Inflammatory macrophage treated with lipopolysaccharide for 4 hours (primary cell): ENCODE results near the gene LIFR.
A peak's percentile ranks its signal among the peaks of the same experiment; 100 is the strongest.

Experiments used
- DNase-seq: peaks from one replicate; pipeline ENCODE4 v3.0.0-alpha.2; 2020

Gene LIFR

DNA sequence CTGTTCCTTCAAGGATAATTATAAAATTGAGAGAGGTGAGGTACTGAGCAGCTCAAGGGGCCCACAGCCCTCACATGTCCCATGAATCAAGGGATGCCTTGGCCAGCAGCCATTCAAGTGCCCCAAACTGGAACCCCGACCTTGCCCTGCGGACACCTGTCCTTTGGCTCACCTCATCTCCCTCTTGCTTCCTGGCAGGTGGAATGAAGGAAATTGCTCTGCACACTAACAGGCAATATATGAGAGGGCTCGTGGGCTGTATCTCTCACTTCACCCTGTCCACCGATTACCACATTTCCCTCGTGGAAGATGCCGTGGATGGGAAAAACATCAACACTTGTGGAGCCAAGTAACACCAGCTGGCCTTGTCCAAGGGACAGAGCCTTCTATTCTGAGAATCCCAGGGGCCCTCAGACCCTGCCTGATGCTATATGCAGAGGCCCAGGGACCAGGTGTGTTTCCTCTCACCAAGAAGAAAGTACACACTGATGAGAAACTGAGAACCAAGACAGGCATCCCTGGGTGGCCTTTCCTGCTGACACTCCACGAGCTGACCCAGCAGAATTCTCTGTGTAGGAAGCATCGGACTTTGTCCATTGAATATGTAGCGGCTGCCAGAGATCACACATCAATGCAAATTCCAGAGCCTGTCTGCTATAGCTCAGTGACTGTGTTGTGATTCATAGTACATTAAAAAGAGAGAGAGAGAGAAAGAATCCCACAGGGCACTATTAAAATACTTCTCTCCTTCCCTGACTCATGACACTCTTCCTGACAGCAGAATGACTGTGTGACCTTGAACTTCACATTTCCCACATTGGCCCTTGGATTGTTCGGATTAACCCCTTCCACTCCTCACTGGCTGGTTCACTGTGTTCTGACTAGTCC lies 92.6 kb downstream of the LIFR start:
- no peak for DNase-seq

DNA sequence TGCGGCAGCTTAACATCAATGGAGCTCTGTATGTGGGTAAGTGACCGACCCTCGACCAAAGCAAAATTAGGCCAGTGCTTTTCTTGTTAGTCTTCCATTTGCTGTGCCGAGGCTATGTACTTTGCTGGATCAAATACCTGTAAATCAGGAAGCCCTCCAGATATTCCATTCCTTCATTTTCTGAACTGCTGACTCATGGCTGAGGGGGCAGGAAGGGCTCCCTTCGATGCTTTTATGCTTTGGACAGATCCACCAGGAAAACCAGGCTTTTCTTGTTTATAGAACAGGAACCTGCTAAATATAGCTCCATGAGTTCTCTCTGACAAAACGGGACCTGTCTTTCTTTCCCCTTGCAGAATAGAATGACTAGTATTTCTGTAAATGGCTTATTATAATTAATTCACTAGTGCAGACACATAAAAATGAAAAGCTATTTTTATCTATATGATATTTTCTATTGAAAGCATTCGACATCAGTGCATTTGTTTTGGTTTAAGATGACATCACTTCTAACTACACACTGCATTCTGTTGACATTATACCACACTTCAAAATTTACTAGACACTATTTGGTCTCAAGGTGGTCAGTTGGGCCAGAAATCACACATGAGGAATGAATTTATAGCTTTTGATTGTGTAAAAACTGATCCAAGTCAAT lies 93.3 kb downstream of the LIFR start:
- no peak for DNase-seq

- DNase-seq: no peak
Observed at GRCh38 chr5:38458174-38458573, 98.3 kb downstream of the LIFR start.

DNA sequence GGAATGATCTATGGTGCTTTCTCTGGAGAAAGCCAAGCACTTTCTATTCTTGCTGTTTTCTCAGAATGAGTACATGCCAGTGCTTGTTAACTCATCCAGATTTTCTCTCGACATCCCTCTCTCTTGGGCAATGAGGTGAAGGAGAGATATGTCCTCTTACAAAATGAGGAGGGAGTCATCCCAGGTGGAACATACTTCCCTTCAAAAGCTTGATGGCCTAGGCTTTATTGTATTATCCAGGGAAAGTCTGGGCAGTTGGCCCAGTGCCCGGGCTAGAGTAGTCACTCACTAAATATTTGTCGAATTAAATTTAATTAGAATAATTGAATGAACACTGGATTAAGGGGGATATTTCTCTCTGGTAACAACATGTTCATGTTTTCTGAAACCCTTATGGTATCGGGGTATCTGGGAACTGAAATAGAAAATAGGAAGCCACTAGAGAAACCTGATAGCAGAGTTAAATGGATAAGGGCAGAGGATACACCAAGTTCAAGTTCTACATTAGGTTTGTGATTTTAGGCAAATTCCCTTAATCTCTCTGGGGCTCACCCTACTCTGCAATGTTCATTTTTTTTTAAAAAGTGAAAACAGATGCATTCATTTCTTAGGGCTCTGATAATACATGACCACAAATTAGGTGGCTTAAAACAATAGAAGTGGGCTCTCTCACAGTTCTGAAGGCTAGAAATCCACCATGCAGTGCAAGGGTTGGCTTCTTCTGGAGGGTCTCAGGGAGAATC lies 99.6 kb downstream of the LIFR start:
- DNase-seq: no peak

DNA sequence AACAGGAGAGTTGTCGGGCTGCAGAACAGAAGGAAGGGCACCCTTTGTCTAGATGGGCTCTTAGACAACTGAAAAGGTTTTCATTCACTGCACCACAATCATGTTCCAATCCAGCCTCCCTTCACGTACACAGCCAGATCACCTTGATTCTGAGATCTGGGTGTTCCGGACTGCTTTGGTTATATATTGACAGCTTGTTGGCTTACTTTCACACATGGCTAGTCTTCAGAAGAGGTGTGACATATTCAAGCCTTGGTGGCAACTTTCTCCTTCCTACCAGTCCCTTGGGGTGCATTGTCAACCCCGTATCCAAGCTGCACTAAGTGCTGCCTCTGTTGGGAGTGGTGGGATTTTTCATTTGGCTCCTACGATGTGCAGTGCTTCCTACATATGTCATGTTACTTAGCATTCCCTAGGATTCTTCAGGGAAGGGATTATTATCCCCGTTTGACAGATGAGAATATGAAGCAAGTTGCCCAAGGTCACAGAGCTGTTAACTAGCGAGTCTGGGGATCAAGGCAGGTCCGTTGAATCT lies 100.6 kb downstream of the LIFR start:
- DNase-seq: no peak

DNA sequence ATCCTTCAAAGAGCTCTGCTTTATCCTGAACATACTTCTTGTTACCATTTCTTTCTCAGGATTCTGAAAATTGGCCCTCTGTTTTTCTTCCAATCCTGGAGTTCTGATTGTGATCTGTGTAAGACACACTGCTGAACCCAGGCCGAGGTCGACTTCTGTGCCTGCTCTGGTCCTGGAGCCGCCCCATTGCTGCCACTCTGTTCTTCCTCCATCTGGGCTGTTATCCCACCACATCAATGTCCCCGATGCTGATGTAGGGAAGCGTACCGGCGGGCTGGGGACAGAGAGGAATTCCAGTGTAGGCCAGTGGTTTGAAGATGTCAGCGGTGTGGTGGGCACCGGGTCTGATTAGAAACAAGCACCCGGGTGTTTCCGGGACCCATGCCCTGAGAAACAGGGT lies 102.5 kb downstream of the LIFR start:
- no peak for DNase-seq

DNA sequence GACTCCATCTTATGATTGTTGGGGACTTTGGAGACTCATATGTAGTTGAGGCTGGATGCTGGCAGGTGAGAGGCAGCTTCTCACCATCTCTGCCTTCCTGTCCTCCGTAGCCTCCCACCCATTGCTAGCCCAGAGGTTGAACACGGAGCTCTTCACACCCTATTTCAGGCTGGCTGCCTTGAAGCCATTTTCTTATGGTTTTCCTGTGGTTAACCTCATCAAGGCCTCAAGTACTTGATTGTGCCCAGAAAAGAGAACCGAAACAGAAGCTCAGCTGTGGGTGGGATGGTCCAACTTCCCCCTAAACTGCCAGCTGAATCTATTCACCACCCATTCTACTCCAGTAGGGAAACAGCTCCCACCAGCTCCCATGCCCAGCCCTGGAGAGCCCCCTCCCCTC lies 102.9 kb downstream of the LIFR start:
- peak; percentile 73 for DNase-seq

- no peak for DNase-seq
Observed at GRCh38 chr5:38452201-38452600, 104.2 kb downstream of the LIFR start.

- no peak for DNase-seq
Observed at GRCh38 chr5:38451074-38451725, 105.2 kb downstream of the LIFR start.

DNA sequence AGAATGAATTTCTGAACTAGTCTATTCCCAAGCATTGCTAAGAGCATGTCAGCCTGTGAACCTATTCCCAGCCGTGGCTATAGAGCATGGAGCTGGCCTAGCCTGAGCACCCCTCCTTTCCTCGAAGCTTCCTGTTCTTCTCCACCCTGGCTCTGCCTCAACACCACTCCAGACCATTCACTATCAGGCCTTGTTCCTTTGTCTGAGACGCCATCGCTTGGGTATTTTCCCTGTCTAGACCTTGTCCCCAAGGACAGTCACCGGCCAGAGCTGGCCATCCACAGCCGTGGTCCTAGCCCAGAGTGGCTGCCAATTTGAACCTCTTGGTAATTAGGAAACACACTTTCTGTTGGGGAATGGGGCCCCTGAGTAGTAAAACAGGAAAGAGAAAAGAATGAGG lies 105.8 kb downstream of the LIFR start:
- DNase-seq: no peak

DNA sequence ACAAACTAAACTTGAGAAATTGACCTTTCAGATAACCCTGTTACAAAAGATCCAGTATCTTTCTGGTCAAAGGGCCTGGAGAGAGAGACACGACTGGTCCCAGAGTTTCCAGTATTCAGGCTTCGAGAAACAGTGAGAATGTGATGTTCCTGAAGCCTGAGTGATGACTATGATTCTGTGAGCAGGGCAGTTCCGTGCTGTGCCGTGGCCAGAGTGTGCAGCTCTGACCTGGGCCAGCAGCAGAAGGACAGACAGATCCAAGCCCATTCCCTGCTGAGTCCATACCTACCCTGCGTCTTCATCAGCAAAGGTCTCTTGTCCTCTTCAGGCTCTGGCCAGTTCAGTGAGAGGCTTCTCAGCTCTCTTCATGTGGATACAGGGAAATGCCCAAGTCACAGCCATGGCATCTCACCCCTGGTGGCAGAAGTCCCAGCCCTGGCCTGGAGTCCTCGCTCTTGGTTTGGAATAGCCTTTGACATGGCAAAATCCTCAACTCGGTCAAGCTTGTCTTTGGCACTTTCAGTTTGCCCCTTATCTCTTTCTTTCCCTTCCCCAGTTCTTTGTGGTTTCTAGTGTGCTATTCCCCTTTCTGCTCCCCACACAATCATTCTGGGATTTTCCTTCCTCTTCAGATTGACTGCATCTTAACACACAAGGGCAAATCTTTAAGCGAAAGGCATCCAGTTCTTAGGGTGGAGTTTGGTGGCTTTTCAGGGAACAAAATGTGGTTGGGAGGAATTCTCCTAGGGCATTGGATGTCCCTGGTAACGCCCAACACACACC lies 107.7 kb downstream of the LIFR start:
- no peak for DNase-seq

DNA sequence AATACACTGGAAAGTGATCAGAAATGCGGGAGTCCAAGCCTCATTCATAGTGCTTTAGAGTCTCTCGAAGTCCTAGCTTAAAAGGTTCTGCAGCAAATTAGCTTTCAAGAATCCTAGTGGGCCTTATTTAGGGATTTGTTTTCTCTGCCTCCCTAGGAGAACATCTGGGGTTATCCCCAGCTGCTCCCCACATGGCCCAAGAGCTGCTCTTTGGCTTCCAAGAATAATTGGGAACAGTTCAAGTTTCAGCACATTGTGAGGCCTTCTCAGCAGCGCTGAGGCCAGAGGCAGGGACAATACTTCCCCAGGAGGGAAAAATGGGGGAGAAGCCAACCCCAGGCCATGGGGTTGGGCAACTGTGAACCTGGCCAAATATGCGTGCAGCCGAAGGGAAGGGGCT lies 108.7 kb downstream of the LIFR start:
- no peak for DNase-seq

- no peak for DNase-seq
Observed at GRCh38 chr5:38447056-38447455, 109.4 kb downstream of the LIFR start.

DNA sequence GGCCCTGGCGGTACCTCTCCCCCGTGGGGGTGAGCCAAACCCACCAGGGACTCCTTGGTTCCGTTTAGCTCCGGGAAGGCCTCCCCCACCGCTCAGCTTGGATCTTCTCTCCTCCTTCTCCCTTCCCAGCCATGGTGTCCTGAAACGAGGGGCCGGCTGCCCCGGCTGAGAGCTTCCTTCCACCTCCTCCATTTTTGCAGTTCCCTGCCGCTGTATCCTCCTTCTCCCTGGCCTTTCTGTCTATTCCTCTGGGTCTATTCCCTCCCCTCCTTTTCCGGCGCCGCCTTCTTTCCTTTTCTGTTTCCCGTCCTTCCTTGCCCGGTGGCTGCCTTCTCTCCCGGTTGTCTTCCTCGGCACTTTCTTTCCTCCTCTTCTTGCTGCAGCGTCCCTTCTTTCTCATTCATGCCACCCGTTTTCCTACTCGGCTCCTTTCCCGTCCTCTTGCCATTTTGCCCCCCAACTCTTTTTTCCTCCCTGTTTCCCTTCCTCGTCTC lies 110.4 kb downstream of the LIFR start:
- no peak for DNase-seq

- no peak for DNase-seq
Observed at GRCh38 chr5:38445374-38446028, 110.9 kb downstream of the LIFR start.

- no peak for DNase-seq
Observed at GRCh38 chr5:38443390-38443789, 113.1 kb downstream of the LIFR start.

DNA sequence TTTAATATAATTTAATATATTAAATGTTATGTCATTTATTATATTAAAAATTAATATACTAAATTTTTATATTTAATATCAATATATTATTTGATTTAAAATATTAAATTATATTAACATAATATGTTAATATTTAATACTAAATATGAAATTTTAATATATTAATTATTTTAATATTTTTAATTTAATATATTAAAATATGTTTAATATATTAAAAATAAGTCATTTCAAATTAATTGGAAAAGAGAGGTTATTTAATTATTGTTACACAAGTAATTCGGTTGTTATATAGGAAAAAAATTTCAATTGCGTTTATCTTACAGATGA lies 114.2 kb downstream of the LIFR start:
- DNase-seq: no peak

- DNase-seq: peak; percentile 85
Observed at GRCh38 chr5:38441453-38442246, 114.8 kb downstream of the LIFR start.

- DNase-seq: no peak
Observed at GRCh38 chr5:38438757-38439156, 117.7 kb downstream of the LIFR start.

DNA sequence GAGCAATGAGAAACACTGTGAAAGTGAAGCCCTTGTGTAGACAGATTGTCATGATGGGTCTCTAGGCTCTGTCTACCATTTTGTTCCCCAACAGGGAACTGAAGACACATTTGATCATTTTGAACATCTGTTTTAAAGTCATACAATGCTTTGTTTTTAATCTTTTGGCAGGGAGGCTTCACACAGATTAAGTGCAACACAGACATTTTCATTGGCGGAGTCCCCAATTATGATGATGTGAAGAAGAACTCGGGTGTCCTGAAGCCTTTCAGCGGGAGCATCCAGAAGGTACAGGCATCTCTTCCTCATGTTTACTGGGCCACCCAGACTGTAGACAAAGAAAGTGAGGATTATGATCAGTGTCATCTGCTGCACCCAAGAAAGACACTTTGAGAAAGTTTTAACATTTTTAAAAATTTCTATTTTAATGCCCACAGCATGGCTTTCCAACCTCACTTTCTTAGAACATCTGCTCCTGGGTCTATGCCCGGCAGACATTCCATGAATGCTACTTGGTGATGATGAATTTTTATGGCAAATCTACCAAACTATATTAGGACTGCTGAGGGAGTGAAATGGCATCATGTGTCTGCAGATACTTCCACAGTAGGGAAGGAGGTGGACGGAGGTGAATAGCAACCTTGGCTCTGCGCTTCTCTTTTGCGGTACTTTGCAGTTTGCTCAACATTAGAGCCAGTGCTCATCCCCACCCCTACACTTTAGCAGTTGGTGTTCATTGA lies 121.3 kb downstream of the LIFR start:
- DNase-seq: no peak
